ENCODE data around the gene OSBPL10. TPM values are rescaled to one million over a fixed set of nuclear protein-coding genes. Genes with fewer than 3 reads are reported as not detected.

OSBPL10 gene
- total RNA-seq, 4 donors from 2014 or later: 7.9 to 25.5 (median 11.8) TPM

GRCh38 chr3:31934018-31934417 lies 47.0 kb downstream of the OSBPL10 start:
- TF ChIP-seq POLR2AphosphoS5 (IDR thresholded peaks at IDR 0.05): no peak
- no peak for TF ChIP-seq CTCF (IDR thresholded peaks at IDR 0.05)
- TF ChIP-seq EP300 (IDR thresholded peaks at IDR 0.05): no peak
- no peak for TF ChIP-seq POLR2A (IDR thresholded peaks at IDR 0.05)
- H3K36me3 ChIP-seq: no peaks in the 10 kb centered on the region
- H3K27ac ChIP-seq: no peak overlapping the region
- no peak for ATAC-seq
- H3K4me3 ChIP-seq: no peak overlapping the region
- no peaks in the 10 kb centered on the region for H3K27me3 ChIP-seq
- peaks cover 0 to 14% (median 0%) of the 10 kb centered on the region in 3 donors for H3K4me1 ChIP-seq
- no peaks in the 10 kb centered on the region for H3K9me3 ChIP-seq
- 88% methylated on average over 1 of the region's 1 CpG for WGBS, 2 donors (ENCODE audit: low coverage in 1 of 2)

DNA sequence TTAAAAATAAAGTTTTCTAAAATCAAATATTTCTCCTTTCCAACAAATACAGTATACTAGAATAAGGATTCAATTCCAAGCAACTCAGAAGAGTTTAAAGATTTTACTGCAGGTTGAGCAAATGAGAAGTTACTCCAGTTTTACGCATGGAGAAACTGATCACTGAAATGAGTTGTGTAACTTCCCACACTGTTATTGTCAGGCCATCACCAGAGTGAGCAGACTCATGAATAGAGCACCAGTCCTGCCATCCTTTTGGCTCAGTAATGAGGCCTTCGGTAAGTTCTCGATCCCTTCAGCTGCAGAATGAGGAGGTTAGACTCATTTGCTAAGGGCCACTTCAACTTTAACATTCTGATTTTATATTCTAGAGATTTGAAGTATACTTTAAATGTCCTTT lies 48.1 kb downstream of the OSBPL10 start:
- no peak for TF ChIP-seq POLR2A (IDR thresholded peaks at IDR 0.05)
- TF ChIP-seq POLR2AphosphoS5 (IDR thresholded peaks at IDR 0.05): no peak
- no peak for TF ChIP-seq EP300 (IDR thresholded peaks at IDR 0.05)
- TF ChIP-seq CTCF (IDR thresholded peaks at IDR 0.05): no peak
- no peak overlapping the region for H3K27ac ChIP-seq
- peaks cover 0 to 14% (median 0%) of the 10 kb centered on the region in 3 donors for H3K4me1 ChIP-seq
- no peak for ATAC-seq
- H3K9me3 ChIP-seq: no peaks in the 10 kb centered on the region
- WGBS, 2 donors (ENCODE audit: low coverage in 1 of 2): 88 to 100% methylated on average over 1 to 3 of the region's 3 CpGs
- no peak overlapping the region for H3K4me3 ChIP-seq
- H3K36me3 ChIP-seq: no peaks in the 10 kb centered on the region
- no peaks in the 10 kb centered on the region for H3K27me3 ChIP-seq

- Histone ChIP-seq H3K27me3 (no peaks in the 10 kb centered on the region), H3K27ac (no peak overlapping the region), H3K36me3 (no peaks in the 10 kb centered on the region), H3K4me1 (no peaks in the 10 kb centered on the region), H3K4me3 (no peak overlapping the region), H3K9me3 (no peaks in the 10 kb centered on the region)
- TF ChIP-seq EP300 (IDR thresholded peaks at IDR 0.05) (no peak), POLR2AphosphoS5 (IDR thresholded peaks at IDR 0.05) (no peak), CTCF (IDR thresholded peaks at IDR 0.05) (no peak), POLR2A (IDR thresholded peaks at IDR 0.05) (no peak)
- ATAC-seq: no peak
- 93 to 96% methylated on average over 3 to 4 of the region's 4 CpGs for WGBS, 2 donors (ENCODE audit: low coverage in 1 of 2)
Measured at GRCh38 chr3:31929826-31930502, 51.1 kb downstream of the OSBPL10 start.

GRCh38 chr3:31927811-31928210 lies 53.3 kb downstream of the OSBPL10 start:
- Histone ChIP-seq H3K9me3 (no peaks in the 10 kb centered on the region), H3K36me3 (no peaks in the 10 kb centered on the region), H3K4me3 (no peak overlapping the region), H3K4me1 (no peaks in the 10 kb centered on the region), H3K27me3 (no peaks in the 10 kb centered on the region), H3K27ac (no peak overlapping the region)
- WGBS, 2 donors (ENCODE audit: low coverage in 1 of 2): 91% methylated on average over 6 of the region's 6 CpGs; no CpG with 5 or more reads in 1 of the 2 donors
- TF ChIP-seq CTCF (IDR thresholded peaks at IDR 0.05): no peak
- no peak for ATAC-seq

DNA sequence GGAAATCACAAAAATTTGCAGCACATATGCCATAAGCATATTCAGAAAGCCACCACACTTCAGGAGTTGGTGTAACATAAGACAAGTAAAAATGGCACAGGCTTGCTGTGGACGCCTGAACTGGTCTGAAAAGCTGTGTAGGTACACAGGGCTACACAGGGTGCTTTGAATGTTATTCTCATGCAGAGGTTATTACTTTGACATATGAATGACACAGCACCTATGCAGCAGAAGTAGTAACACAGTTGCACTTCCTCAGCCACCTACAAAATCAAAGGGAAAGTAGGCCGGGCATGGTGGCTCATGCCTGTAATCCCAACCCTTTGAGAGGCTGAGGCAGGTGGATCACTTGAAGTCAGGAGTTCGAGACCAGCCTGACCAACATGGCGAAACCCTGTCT lies 54.5 kb downstream of the OSBPL10 start:
- no peak for ATAC-seq
- TF ChIP-seq CTCF (IDR thresholded peaks at IDR 0.05): no peak
- no peak for TF ChIP-seq EP300 (IDR thresholded peaks at IDR 0.05)
- no peak for TF ChIP-seq POLR2AphosphoS5 (IDR thresholded peaks at IDR 0.05)
- no peak for TF ChIP-seq POLR2A (IDR thresholded peaks at IDR 0.05)
- H3K4me1 ChIP-seq: no peaks in the 10 kb centered on the region
- no peaks in the 10 kb centered on the region for H3K27me3 ChIP-seq
- H3K9me3 ChIP-seq: no peaks in the 10 kb centered on the region
- no peak overlapping the region for H3K27ac ChIP-seq
- H3K4me3 ChIP-seq: no peak overlapping the region
- 100% methylated on average over 1 to 2 of the region's 4 CpGs for WGBS, 2 donors (ENCODE audit: low coverage in 1 of 2)
- H3K36me3 ChIP-seq: no peaks in the 10 kb centered on the region
